ENCODE data around the gene DUSP1.

DNA sequence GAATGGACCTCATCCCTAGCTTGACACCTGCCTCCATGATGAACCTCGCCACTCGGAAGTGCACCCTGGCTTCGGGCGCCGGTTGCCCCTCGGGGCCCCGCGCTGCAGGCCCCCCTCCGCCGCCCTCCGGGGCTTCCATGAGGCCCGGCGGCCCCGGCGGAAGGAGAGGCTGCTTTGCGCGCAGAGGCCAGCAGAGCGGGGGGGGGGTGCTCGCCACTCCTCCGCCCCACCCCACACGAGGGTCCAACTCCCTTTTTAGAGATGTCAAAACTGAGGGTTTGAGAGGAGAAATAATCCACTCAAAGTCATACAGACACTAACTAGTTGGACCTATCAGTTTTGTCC, 7.9 kb downstream of the DUSP1 start:
- TF ChIP-seq, protein P1, sequence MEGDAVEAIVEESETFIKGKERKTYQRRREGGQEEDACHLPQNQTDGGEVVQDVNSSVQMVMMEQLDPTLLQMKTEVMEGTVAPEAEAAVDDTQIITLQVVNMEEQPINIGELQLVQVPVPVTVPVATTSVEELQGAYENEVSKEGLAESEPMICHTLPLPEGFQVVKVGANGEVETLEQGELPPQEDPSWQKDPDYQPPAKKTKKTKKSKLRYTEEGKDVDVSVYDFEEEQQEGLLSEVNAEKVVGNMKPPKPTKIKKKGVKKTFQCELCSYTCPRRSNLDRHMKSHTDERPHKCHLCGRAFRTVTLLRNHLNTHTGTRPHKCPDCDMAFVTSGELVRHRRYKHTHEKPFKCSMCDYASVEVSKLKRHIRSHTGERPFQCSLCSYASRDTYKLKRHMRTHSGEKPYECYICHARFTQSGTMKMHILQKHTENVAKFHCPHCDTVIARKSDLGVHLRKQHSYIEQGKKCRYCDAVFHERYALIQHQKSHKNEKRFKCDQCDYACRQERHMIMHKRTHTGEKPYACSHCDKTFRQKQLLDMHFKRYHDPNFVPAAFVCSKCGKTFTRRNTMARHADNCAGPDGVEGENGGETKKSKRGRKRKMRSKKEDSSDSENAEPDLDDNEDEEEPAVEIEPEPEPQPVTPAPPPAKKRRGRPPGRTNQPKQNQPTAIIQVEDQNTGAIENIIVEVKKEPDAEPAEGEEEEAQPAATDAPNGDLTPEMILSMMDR (IDR thresholded peaks at IDR 0.05), result no peak
- no peak for TF ChIP-seq POLR2A (IDR thresholded peaks at IDR 0.05)

Measured in upper lobe of left lung (tissue), 4 donors.